Breast epithelium (tissue), 3 donors: Measurements from ENCODE around the gene RNF19B.

Experiments used
- CTCF ChIP-seq, 3 donors: fragments of 450-650 bp; IDR thresholded peaks; one replicate each; pipeline ENCODE4 v1.5.1; 2016 to 2017; ENCODE audit warnings: antibody characterized with exemption in 3 of 3, mild to moderate bottlenecking in 3 of 3, moderate library complexity in 3 of 3
- POLR2A ChIP-seq: fragments of 450-650 bp; IDR thresholded peaks from one replicate; pipeline ENCODE4 v1.6.1; 2016; ENCODE audit warnings: antibody characterized with exemption, mild to moderate bottlenecking, moderate library complexity
- POLR2AphosphoS5 ChIP-seq, 3 donors: sonication (generic); formaldehyde crosslinking; IDR thresholded peaks; one replicate each; pipeline ENCODE4 v1.6.1; 2017; ENCODE audit warnings: antibody characterized with exemption in 3 of 3

GRCh38 chr1:32965251-32965747, 690 bp upstream of the RNF19B start:
- no peak for TF ChIP-seq CTCF (IDR thresholded peaks at IDR 0.05)
- no peak for TF ChIP-seq POLR2A
- no peak for TF ChIP-seq POLR2AphosphoS5 (IDR thresholded peaks at IDR 0.05)
